Liver (tissue), 9 donors: Measurements from ENCODE around the gene PNMA6E. TPM values are rescaled to one million over a fixed set of nuclear protein-coding genes. Genes with fewer than 3 reads are reported as not detected.

ENCODE experiments used
- DNase-seq: peaks from one replicate; pipeline ENCODE4 v3.0.0-alpha.2; 2017; ENCODE audit warnings: low spot score
- H3K27ac ChIP-seq, 2 donors: one replicate each; pipeline ENCODE4 v1.7.0; 2013; ENCODE audit warnings: inconsistent platforms in 2 of 2, low read length in 2 of 2, control low read depth in 1 of 2, low read depth in 1 of 2, mild to moderate bottlenecking in 1 of 2
- H3K27me3 ChIP-seq, 4 donors: one replicate each; pipeline versions ENCODE4 v1.6.1 to v1.7.0; 2013; ENCODE audit warnings: low read length in 3 of 4, inconsistent platforms in 1 of 4, mild to moderate bottlenecking in 1 of 4, moderate library complexity in 1 of 4; ENCODE audit not compliant: control insufficient read depth in 4 of 4, insufficient read depth in 4 of 4
- H3K36me3 ChIP-seq, 4 donors: one replicate each; pipeline versions ENCODE4 v1.6.1 to v1.7.0; 2013; ENCODE audit warnings: low read length in 3 of 4, mild to moderate bottlenecking in 3 of 4, low read depth in 1 of 4, moderate library complexity in 1 of 4; ENCODE audit not compliant: control insufficient read depth in 4 of 4, insufficient read depth in 3 of 4
- H3K4me1 ChIP-seq, 4 donors: one replicate each; pipeline versions ENCODE4 v1.6.1 to v1.7.0; 2013; ENCODE audit warnings: low read length in 3 of 4, mild to moderate bottlenecking in 3 of 4, moderate library complexity in 1 of 4; ENCODE audit not compliant: control insufficient read depth in 4 of 4, insufficient read depth in 4 of 4
- H3K4me3 ChIP-seq, 3 donors: one replicate each; pipeline versions ENCODE4 v1.6.1 to v1.7.0; 2013; ENCODE audit warnings: low read length in 3 of 3, control low read depth in 1 of 3, low read depth in 1 of 3, mild to moderate bottlenecking in 1 of 3
- H3K9ac ChIP-seq, 2 donors: one replicate each; pipeline ENCODE4 v1.7.0; 2013; ENCODE audit warnings: low read length in 2 of 2, mild to moderate bottlenecking in 2 of 2, moderate library complexity in 2 of 2, control low read depth in 1 of 2, low read depth in 1 of 2
- H3K9me3 ChIP-seq, 4 donors: one replicate each; pipeline versions ENCODE4 v1.6.1 to v1.7.0; 2013; ENCODE audit warnings: low read length in 3 of 4; ENCODE audit not compliant: control insufficient read depth in 4 of 4
- EGR1 ChIP-seq, 2 donors: IDR thresholded peaks; 2 replicates each; pipeline ENCODE4 v1.6.1; 2016 to 2018; ENCODE audit warnings: antibody characterized with exemption in 2 of 2, low read depth in 2 of 2
- FOXA1 ChIP-seq: IDR thresholded peaks from 2 replicates; pipeline ENCODE4 v1.6.1; 2016; ENCODE audit warnings: antibody characterized with exemption
- FOXA2 ChIP-seq: IDR thresholded peaks from 2 replicates; pipeline ENCODE4 v1.6.1; 2016; ENCODE audit warnings: antibody characterized with exemption
- GABPA ChIP-seq, 2 donors: IDR thresholded peaks in 1 of 2; conservative IDR thresholded peaks in 1 of 2; 2 replicates each; pipeline ENCODE4 v1.6.1; 2016; ENCODE audit warnings: antibody characterized with exemption in 2 of 2, mild to moderate bottlenecking in 1 of 2, moderate library complexity in 1 of 2
- HNF4A ChIP-seq, 2 donors: conservative IDR thresholded peaks; 2 replicates each; pipeline ENCODE4 v1.6.1; 2016; ENCODE audit warnings: antibody characterized with exemption in 2 of 2, mild to moderate bottlenecking in 2 of 2
- HNF4G ChIP-seq: IDR thresholded peaks from 2 replicates; pipeline ENCODE4 v1.6.1; 2016; ENCODE audit warnings: antibody characterized with exemption
- JUND ChIP-seq, 2 donors: IDR thresholded peaks; 2 replicates each; pipeline ENCODE4 v1.6.1; 2016; ENCODE audit warnings: antibody characterized with exemption in 2 of 2
- NR2F2 ChIP-seq: IDR thresholded peaks from 2 replicates; pipeline ENCODE4 v1.6.1; 2016; ENCODE audit warnings: antibody characterized with exemption
- RAD21 ChIP-seq, 2 donors: IDR thresholded peaks; 2 replicates each; pipeline ENCODE4 v1.6.1; 2016; ENCODE audit warnings: antibody characterized with exemption in 2 of 2, mild to moderate bottlenecking in 2 of 2
- RXRA ChIP-seq, 2 donors: IDR thresholded peaks; 2 replicates each; pipeline ENCODE4 v1.6.1; 2017 to 2018; ENCODE audit warnings: antibody characterized with exemption in 2 of 2, mild to moderate bottlenecking in 1 of 2
- SP1 ChIP-seq: IDR thresholded peaks from 2 replicates; pipeline ENCODE4 v1.6.1; 2018; ENCODE audit warnings: antibody characterized with exemption, mild to moderate bottlenecking
- TAF1 ChIP-seq: conservative IDR thresholded peaks from 2 replicates; pipeline ENCODE4 v1.6.1; 2016; ENCODE audit warnings: antibody characterized with exemption, mild to moderate bottlenecking
- YY1 ChIP-seq: IDR thresholded peaks from 2 replicates; pipeline ENCODE4 v1.6.1; 2016; ENCODE audit warnings: antibody characterized with exemption, mild to moderate bottlenecking
- WGBS: extraction: QIAGEN DNeasy Blood & Tissue Kit; methylation state at CpG from one replicate; pipeline ENCODE4 v1.1.7; 2013; 5-methylcytosine and 5-hydroxymethylcytosine counted together
- polyA plus RNA-seq, 2 donors: library from polyadenylated mRNA; stranded (reverse) in 1 of 2; unstranded in 1 of 2; fragments of 200-250 nt in 1 of 2; fragments of >200 nt in 1 of 2; fragmentation: Nextera tagmentation in 1 of 2; extraction: Ambion mirVana in 1 of 2; gene quantifications; one replicate each; pipeline versions ENCODE4 v1.2.1 to v1.2.3, GENCODE V29; 2013 to 2015
- total RNA-seq, 2 donors: library from RNA; depleted of rRNA; stranded (reverse); fragments of >200 nt; gene quantifications; one replicate each; pipeline ENCODE4 v1.2.3, GENCODE V29; 2014
- TF ChIP-seq, protein P1 (sequence below): fragments of 150-350 bp; IDR thresholded peaks from 2 replicates; pipeline ENCODE4 v1.5.1; 2017; ENCODE audit warnings: improper control_type of control experiment, low read depth, low read length; ENCODE audit not compliant: missing input control
- TF ChIP-seq, protein P2 (sequence below): IDR thresholded peaks from 2 replicates; pipeline ENCODE4 v1.6.1; 2016; ENCODE audit warnings: antibody characterized with exemption
- TF ChIP-seq, protein P3 (sequence below): IDR thresholded peaks from 2 replicates; pipeline ENCODE4 v1.6.1; 2016; ENCODE audit warnings: antibody characterized with exemption, mild to moderate bottlenecking
- TF ChIP-seq, protein P4 (sequence below): IDR thresholded peaks from 2 replicates; pipeline ENCODE4 v1.6.1; 2016; ENCODE audit warnings: antibody characterized with exemption
- donor health status: healthy.
- donor health status: healthy.
- donor health status: healthy.
- donor health status: healthy.
- donor health status: healthy.

Gene PNMA6E
- total and polyA plus RNA-seq, 4 donors = not detected

DNA sequence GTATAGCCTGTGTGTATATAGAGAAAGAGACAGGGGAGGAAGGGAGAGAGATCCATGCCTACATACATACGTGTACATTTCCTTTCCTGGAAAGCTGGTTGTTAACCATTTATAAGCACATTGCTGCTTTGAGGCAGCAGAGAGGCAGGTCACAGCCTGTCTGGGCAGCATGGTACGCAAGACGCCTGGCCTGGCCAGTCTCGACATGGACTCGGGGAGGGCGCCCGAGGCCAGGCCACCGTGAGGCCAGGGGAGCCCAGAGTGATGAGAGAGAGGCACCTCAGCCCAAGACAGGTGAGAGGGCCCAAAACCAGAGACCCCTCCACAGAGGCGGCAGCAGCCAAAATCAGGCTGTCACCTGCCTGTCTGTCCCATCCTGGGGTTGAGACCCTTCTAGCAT is 40.8 kb upstream of the PNMA6E start (continued):
- TF ChIP-seq, protein P1, sequence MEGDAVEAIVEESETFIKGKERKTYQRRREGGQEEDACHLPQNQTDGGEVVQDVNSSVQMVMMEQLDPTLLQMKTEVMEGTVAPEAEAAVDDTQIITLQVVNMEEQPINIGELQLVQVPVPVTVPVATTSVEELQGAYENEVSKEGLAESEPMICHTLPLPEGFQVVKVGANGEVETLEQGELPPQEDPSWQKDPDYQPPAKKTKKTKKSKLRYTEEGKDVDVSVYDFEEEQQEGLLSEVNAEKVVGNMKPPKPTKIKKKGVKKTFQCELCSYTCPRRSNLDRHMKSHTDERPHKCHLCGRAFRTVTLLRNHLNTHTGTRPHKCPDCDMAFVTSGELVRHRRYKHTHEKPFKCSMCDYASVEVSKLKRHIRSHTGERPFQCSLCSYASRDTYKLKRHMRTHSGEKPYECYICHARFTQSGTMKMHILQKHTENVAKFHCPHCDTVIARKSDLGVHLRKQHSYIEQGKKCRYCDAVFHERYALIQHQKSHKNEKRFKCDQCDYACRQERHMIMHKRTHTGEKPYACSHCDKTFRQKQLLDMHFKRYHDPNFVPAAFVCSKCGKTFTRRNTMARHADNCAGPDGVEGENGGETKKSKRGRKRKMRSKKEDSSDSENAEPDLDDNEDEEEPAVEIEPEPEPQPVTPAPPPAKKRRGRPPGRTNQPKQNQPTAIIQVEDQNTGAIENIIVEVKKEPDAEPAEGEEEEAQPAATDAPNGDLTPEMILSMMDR = no peak
- no peak for TF ChIP-seq FOXA1
- TF ChIP-seq EGR1 (IDR thresholded peaks at IDR 0.05; ENCODE audit: low read depth in 2 of 2) = no peak
- TF ChIP-seq RAD21 (IDR thresholded peaks at IDR 0.05) = no peak
- no peak for TF ChIP-seq JUND (IDR thresholded peaks at IDR 0.05)
- TF ChIP-seq RXRA (IDR thresholded peaks at IDR 0.05) = no peak

DNA sequence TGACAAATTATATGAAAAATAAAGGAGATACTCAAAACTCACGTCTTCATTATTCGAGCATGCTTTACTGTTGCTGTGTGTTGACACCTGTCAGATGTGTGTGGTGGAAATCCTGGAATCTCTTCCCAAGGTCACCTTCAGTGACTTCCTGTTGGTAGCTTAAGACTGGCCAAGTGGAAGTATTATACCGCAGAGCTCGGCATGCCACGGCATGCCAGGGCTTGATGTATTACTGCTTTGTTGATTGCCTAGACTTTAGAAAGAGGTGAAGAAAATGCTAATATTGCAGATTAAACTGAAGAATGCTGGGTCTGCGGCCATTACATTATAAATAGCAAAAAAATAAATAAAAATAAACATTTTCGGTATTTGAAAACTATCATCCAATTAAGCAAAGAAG is 40.1 kb upstream of the PNMA6E start:
- Histone ChIP-seq H3K27ac (no peak overlapping the region), H3K36me3 (no peaks in the 10 kb centered on the region), H3K4me3 (no peak overlapping the region), H3K9ac (no peak overlapping the region), H3K4me1 (no peaks in the 10 kb centered on the region), H3K27me3 (no peaks in the 10 kb centered on the region), H3K9me3 (no peaks in the 10 kb centered on the region)
- TF ChIP-seq GABPA (IDR thresholded peaks at IDR 0.05 in 1 of 2, conservative IDR thresholded peaks at IDR 0.05 in 1 of 2) = no peak
- TF ChIP-seq YY1 = no peak
- no peak for TF ChIP-seq NR2F2
- TF ChIP-seq JUND (IDR thresholded peaks at IDR 0.05) = no peak
- TF ChIP-seq, protein P2, sequence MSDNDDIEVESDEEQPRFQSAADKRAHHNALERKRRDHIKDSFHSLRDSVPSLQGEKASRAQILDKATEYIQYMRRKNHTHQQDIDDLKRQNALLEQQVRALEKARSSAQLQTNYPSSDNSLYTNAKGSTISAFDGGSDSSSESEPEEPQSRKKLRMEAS = no peak
- no peak for DNase-seq
- 69% methylated on average over 7 of the region's 7 CpGs for WGBS

DNA sequence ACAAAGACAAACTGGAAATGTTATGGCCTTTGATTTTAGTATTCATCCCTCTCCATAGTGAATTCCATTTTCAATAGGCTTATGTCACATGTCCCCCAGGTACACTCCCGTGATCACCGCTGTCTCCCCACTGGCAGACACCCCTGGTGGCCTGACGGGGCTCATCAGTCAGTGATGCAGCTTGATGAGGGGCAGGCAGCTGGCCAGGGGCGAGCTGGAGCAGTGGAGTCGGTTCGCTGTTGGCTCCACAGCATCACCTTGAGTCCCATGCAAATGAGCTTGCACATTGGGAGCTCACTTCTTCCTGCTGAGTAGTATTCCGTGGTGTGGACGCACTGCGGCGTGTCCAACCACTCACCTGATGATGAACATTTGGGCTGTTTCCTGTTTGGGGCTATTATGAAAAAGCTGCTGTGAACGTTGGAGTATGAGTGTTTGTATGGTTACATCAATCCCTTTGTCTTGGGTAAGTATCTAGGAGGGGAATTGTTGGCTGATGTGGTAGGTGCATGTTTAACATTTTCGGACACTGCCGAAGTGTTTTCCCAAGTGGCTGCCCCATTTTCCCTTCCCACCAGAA is 39.5 kb upstream of the PNMA6E start:
- Histone ChIP-seq H3K27me3 (no peaks in the 10 kb centered on the region), H3K4me3 (no peak overlapping the region), H3K36me3 (no peaks in the 10 kb centered on the region), H3K27ac (no peak overlapping the region), H3K4me1 (no peaks in the 10 kb centered on the region), H3K9me3 (no peaks in the 10 kb centered on the region), H3K9ac (no peak overlapping the region)
- TF ChIP-seq NR2F2 (no peak), HNF4G (no peak), EGR1 (IDR thresholded peaks at IDR 0.05; ENCODE audit: low read depth in 2 of 2) (no peak), TAF1 (no peak), RXRA (IDR thresholded peaks at IDR 0.05) (no peak), HNF4A (conservative IDR thresholded peaks at IDR 0.05) (no peak), SP1 (no peak), RAD21 (IDR thresholded peaks at IDR 0.05) (no peak), FOXA2 (no peak)
- TF ChIP-seq, protein P3, sequence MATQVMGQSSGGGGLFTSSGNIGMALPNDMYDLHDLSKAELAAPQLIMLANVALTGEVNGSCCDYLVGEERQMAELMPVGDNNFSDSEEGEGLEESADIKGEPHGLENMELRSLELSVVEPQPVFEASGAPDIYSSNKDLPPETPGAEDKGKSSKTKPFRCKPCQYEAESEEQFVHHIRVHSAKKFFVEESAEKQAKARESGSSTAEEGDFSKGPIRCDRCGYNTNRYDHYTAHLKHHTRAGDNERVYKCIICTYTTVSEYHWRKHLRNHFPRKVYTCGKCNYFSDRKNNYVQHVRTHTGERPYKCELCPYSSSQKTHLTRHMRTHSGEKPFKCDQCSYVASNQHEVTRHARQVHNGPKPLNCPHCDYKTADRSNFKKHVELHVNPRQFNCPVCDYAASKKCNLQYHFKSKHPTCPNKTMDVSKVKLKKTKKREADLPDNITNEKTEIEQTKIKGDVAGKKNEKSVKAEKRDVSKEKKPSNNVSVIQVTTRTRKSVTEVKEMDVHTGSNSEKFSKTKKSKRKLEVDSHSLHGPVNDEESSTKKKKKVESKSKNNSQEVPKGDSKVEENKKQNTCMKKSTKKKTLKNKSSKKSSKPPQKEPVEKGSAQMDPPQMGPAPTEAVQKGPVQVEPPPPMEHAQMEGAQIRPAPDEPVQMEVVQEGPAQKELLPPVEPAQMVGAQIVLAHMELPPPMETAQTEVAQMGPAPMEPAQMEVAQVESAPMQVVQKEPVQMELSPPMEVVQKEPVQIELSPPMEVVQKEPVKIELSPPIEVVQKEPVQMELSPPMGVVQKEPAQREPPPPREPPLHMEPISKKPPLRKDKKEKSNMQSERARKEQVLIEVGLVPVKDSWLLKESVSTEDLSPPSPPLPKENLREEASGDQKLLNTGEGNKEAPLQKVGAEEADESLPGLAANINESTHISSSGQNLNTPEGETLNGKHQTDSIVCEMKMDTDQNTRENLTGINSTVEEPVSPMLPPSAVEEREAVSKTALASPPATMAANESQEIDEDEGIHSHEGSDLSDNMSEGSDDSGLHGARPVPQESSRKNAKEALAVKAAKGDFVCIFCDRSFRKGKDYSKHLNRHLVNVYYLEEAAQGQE = no peak
- TF ChIP-seq, protein P4, sequence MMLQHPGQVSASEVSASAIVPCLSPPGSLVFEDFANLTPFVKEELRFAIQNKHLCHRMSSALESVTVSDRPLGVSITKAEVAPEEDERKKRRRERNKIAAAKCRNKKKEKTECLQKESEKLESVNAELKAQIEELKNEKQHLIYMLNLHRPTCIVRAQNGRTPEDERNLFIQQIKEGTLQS = no peak
- TF ChIP-seq, protein P2 = no peak
- TF ChIP-seq, protein P1 = no peak
- DNase-seq = no peak
- WGBS = 75% methylated on average over 13 of the region's 13 CpGs
